SK-N-SH (cell line): ENCODE results near the gene TRIM60.

Experiments
- TF ChIP-seq, protein P1 (sequence below): fragments of 200-600 bp; sonication (generic); IDR thresholded peaks from 2 replicates; pipeline ENCODE4 v1.6.1; 2017; ENCODE audit warnings: antibody characterized with exemption, mild to moderate bottlenecking, moderate library complexity
- TF ChIP-seq, protein P2 (sequence below): IDR thresholded peaks from 2 replicates; pipeline ENCODE4 v1.6.1; 2012; ENCODE audit warnings: mild to moderate bottlenecking, low read depth, low read length, moderate library complexity

- TF ChIP-seq, protein P1, sequence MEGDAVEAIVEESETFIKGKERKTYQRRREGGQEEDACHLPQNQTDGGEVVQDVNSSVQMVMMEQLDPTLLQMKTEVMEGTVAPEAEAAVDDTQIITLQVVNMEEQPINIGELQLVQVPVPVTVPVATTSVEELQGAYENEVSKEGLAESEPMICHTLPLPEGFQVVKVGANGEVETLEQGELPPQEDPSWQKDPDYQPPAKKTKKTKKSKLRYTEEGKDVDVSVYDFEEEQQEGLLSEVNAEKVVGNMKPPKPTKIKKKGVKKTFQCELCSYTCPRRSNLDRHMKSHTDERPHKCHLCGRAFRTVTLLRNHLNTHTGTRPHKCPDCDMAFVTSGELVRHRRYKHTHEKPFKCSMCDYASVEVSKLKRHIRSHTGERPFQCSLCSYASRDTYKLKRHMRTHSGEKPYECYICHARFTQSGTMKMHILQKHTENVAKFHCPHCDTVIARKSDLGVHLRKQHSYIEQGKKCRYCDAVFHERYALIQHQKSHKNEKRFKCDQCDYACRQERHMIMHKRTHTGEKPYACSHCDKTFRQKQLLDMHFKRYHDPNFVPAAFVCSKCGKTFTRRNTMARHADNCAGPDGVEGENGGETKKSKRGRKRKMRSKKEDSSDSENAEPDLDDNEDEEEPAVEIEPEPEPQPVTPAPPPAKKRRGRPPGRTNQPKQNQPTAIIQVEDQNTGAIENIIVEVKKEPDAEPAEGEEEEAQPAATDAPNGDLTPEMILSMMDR, result no peak
- TF ChIP-seq, protein P2, sequence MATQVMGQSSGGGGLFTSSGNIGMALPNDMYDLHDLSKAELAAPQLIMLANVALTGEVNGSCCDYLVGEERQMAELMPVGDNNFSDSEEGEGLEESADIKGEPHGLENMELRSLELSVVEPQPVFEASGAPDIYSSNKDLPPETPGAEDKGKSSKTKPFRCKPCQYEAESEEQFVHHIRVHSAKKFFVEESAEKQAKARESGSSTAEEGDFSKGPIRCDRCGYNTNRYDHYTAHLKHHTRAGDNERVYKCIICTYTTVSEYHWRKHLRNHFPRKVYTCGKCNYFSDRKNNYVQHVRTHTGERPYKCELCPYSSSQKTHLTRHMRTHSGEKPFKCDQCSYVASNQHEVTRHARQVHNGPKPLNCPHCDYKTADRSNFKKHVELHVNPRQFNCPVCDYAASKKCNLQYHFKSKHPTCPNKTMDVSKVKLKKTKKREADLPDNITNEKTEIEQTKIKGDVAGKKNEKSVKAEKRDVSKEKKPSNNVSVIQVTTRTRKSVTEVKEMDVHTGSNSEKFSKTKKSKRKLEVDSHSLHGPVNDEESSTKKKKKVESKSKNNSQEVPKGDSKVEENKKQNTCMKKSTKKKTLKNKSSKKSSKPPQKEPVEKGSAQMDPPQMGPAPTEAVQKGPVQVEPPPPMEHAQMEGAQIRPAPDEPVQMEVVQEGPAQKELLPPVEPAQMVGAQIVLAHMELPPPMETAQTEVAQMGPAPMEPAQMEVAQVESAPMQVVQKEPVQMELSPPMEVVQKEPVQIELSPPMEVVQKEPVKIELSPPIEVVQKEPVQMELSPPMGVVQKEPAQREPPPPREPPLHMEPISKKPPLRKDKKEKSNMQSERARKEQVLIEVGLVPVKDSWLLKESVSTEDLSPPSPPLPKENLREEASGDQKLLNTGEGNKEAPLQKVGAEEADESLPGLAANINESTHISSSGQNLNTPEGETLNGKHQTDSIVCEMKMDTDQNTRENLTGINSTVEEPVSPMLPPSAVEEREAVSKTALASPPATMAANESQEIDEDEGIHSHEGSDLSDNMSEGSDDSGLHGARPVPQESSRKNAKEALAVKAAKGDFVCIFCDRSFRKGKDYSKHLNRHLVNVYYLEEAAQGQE, result no peak
These were observed 33.9 kb upstream of the TRIM60 start for GRCh38 chr4:164997941-164998340.
